Peyer's patch (tissue), 4 donors: ENCODE measurements around the gene NCKAP5.

Experiments used
- POLR2A ChIP-seq, 2 donors: fragments of 450-650 bp; IDR thresholded peaks; one replicate each; pipeline ENCODE4 v1.5.1; 2017; ENCODE audit warnings: antibody characterized with exemption in 2 of 2, mild to moderate bottlenecking in 2 of 2, moderate library complexity in 2 of 2
- TF ChIP-seq, protein P1 (sequence below), 6 experiments: fragments of 450-650 bp in 4 of 6; fragments of 200-600 bp in 2 of 6; sonication (generic) in 1 of 6; IDR thresholded peaks; one replicate each; pipeline ENCODE4 v1.5.1; 2017 to 2019; ENCODE audit warnings: antibody characterized with exemption in 6 of 6, mild to moderate bottlenecking in 3 of 6, moderate library complexity in 1 of 6

DNA sequence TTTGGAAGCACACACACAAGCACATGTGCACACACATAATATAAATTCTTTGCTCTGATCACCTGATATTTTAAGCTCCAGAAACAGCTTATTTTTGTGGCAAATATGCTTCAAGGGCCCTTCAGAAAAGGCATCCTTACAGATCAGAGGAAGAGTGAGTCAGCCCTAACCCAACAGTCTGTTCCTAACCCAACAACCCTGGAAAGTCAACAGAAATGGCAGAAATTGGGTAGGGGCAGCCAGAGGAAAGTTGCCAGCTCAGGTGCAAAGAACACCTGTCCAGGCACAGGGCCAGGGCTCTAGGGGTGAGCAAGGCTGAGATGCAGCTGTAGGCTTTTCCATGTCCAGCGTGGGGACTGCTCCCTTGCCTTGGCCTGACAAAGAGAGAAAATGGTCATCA is 6.4 kb upstream of the NCKAP5 start:
- TF ChIP-seq, protein P1, sequence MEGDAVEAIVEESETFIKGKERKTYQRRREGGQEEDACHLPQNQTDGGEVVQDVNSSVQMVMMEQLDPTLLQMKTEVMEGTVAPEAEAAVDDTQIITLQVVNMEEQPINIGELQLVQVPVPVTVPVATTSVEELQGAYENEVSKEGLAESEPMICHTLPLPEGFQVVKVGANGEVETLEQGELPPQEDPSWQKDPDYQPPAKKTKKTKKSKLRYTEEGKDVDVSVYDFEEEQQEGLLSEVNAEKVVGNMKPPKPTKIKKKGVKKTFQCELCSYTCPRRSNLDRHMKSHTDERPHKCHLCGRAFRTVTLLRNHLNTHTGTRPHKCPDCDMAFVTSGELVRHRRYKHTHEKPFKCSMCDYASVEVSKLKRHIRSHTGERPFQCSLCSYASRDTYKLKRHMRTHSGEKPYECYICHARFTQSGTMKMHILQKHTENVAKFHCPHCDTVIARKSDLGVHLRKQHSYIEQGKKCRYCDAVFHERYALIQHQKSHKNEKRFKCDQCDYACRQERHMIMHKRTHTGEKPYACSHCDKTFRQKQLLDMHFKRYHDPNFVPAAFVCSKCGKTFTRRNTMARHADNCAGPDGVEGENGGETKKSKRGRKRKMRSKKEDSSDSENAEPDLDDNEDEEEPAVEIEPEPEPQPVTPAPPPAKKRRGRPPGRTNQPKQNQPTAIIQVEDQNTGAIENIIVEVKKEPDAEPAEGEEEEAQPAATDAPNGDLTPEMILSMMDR (IDR thresholded peaks at IDR 0.05): no peak
- TF ChIP-seq POLR2A (IDR thresholded peaks at IDR 0.05): no peak
